GM12892 (cell line): Measurements from ENCODE around the gene C1orf35.

ENCODE experiments used
- POLR2A ChIP-seq: IDR thresholded peaks from 2 replicates; pipeline ENCODE4 v1.6.1; 2011; ENCODE audit warnings: low read depth, low read length, control low read depth
- POLR2AphosphoS5 ChIP-seq: IDR thresholded peaks from 2 replicates; pipeline ENCODE4 v1.6.1; 2011; ENCODE audit warnings: low read depth, low read length, control low read depth
- TAF1 ChIP-seq: IDR thresholded peaks from 2 replicates; pipeline ENCODE4 v1.6.1; 2011; ENCODE audit warnings: low read depth, mild to moderate bottlenecking, control low read depth, low read length, borderline replicate concordance

DNA sequence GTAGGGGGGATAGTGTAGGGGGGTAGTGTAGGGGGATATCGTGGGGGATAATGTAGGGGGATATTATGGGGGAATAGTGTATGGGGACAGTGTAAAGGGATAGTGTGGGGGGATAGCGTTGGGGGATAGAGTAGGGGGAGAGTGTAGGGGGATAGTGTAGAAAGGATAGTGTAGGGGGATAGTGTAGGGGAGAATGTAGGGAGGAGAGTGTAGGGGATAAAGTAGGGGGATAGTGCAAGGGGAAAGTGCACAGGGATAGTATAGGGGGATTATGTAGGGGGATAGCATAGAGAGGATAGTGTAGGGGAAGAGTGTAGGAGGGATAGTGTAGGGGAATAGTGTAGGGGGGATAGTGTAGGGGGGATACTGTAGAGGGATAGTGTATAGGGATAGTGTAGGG, 33.0 kb downstream of the C1orf35 start:
- TF ChIP-seq POLR2A (no peak), POLR2AphosphoS5 (no peak), TAF1 (no peak)
